Activated CD4-positive, alpha-beta T cell treated with anti-CD3 and anti-CD28 coated beads, Interleukin-2, Interleukin-4, amounts not matched to agents 100 ng/mL and 50 ng/mL, durations not matched to agents 16 hours and 8 hours (primary cell): ENCODE measurements around the gene TUB.

Source experiments
- DNase-seq: peaks from one replicate; pipeline ENCODE4 v3.0.0-alpha.2; 2020; ENCODE audit warnings: low spot score

TUB gene

GRCh38 chr11:8047382-8047781, 33.6 kb upstream of the TUB start:
- DNase-seq: no peak

- no peak for DNase-seq
Measured at GRCh38 chr11:8049084-8049483, 31.9 kb upstream of the TUB start.

GRCh38 chr11:8055091-8055835, 25.7 kb upstream of the TUB start:
- DNase-seq: no peak

- no peak for DNase-seq
Measured at GRCh38 chr11:8055836-8056526, 25.0 kb upstream of the TUB start.

GRCh38 chr11:8056810-8057463, 24.1 kb upstream of the TUB start:
- DNase-seq: no peak

- DNase-seq: no peak
Measured at GRCh38 chr11:8058216-8058615, 22.8 kb upstream of the TUB start.

GRCh38 chr11:8059030-8059429, 22.0 kb upstream of the TUB start:
- DNase-seq: no peak

GRCh38 chr11:8059571-8060011, 21.4 kb upstream of the TUB start:
- no peak for DNase-seq

- no peak for DNase-seq
Measured at GRCh38 chr11:8060146-8060719, 20.8 kb upstream of the TUB start.

- no peak for DNase-seq
Measured at GRCh38 chr11:8060801-8061554, 20.0 kb upstream of the TUB start.

GRCh38 chr11:8061555-8062428, 19.2 kb upstream of the TUB start:
- DNase-seq: no peak

- DNase-seq: no peak
Measured at GRCh38 chr11:8062781-8063257, 18.2 kb upstream of the TUB start.

GRCh38 chr11:8063324-8063723, 17.7 kb upstream of the TUB start:
- no peak for DNase-seq

- DNase-seq: no peak
Measured at GRCh38 chr11:8065031-8065430, 16.0 kb upstream of the TUB start.

GRCh38 chr11:8066036-8066910, 14.7 kb upstream of the TUB start:
- DNase-seq: no peak

- DNase-seq: no peak
Measured at GRCh38 chr11:8066911-8067455, 14.0 kb upstream of the TUB start.

- no peak for DNase-seq
Measured at GRCh38 chr11:8067567-8067928, 13.5 kb upstream of the TUB start.

- DNase-seq: no peak
Measured at GRCh38 chr11:8067929-8068575, 13.0 kb upstream of the TUB start.

- no peak for DNase-seq
Measured at GRCh38 chr11:8068605-8069221, 12.3 kb upstream of the TUB start.
